NCI-H774 (cell line): ENCODE results near the gene IRF3.

Experiments
- DNase-seq: peaks from one replicate; lab custom pipeline; 2025; lab: John Stamatoyannopoulos, UW

The IRF3 gene

GRCh38 chr19:49669516-49669915 lies 3.9 kb upstream of the IRF3 start:
- DNase-seq, result no peak

GRCh38 chr19:49667473-49667872 lies 1.8 kb upstream of the IRF3 start:
- no peak for DNase-seq

GRCh38 chr19:49666120-49666444 lies 425 bp upstream of the IRF3 start:
- no peak for DNase-seq

- DNase-seq, result no peak
These were observed 664 bp downstream of the IRF3 start for GRCh38 chr19:49665036-49665350.

- DNase-seq, result peak; percentile 83
These were observed 1.3 kb downstream of the IRF3 start for GRCh38 chr19:49664171-49665035.

GRCh38 chr19:49663224-49663623 lies 2.4 kb downstream of the IRF3 start:
- no peak for DNase-seq

- no peak for DNase-seq
These were observed 3.6 kb downstream of the IRF3 start for GRCh38 chr19:49662011-49662410.

- DNase-seq, result no peak
These were observed 5.2 kb downstream of the IRF3 start for GRCh38 chr19:49660338-49660961.

GRCh38 chr19:49658566-49659442 lies 6.9 kb downstream of the IRF3 start:
- DNase-seq, result no peak

GRCh38 chr19:49658139-49658517 lies 7.5 kb downstream of the IRF3 start:
- no peak for DNase-seq

- DNase-seq, result no peak
These were observed 8.0 kb downstream of the IRF3 start for GRCh38 chr19:49657493-49658138.

GRCh38 chr19:49656456-49657109 lies 9.1 kb downstream of the IRF3 start:
- no peak for DNase-seq

- DNase-seq, result no peak
These were observed 9.8 kb downstream of the IRF3 start for GRCh38 chr19:49655570-49656455.

GRCh38 chr19:49654581-49654980 lies 11.1 kb downstream of the IRF3 start:
- DNase-seq, result no peak

- no peak for DNase-seq
These were observed 12.2 kb downstream of the IRF3 start for GRCh38 chr19:49653466-49653806.

GRCh38 chr19:49652551-49653465 lies 12.8 kb downstream of the IRF3 start:
- DNase-seq, result no peak

- no peak for DNase-seq
These were observed 13.7 kb downstream of the IRF3 start for GRCh38 chr19:49651820-49652550.

GRCh38 chr19:49651029-49651819 lies 14.4 kb downstream of the IRF3 start:
- no peak for DNase-seq
